HepG2 (cell line): ENCODE measurements around the gene SLCO2B1. TPM values are rescaled to one million over a fixed set of nuclear protein-coding genes. Genes with fewer than 3 reads are reported as not detected.

Source experiments
- CEBPG ChIP-seq: IDR thresholded peaks from 2 replicates; pipeline ENCODE4 v1.6.1; 2016
- CREBL2 ChIP-seq: sonication (generic); formaldehyde crosslinking; IDR thresholded peaks from 2 replicates; pipeline ENCODE4 v1.8.1; 2023; ENCODE audit warnings: missing genetic modification reagents, mild to moderate bottlenecking, borderline replicate concordance
- CSRNP1 ChIP-seq: sonication (generic); formaldehyde crosslinking; IDR thresholded peaks from 2 replicates; pipeline ENCODE4 v1.8.1; 2023; ENCODE audit warnings: mild to moderate bottlenecking, missing genetic modification reagents
- FOSL2 ChIP-seq: sonication (generic); formaldehyde crosslinking; IDR thresholded peaks from 2 replicates; pipeline ENCODE4 v1.4.0; 2020; ENCODE audit warnings: missing genetic modification reagents
- LBX2 ChIP-seq: sonication (generic); formaldehyde crosslinking; IDR thresholded peaks from 2 replicates; pipeline ENCODE4 v1.5.0; 2020; ENCODE audit warnings: missing genetic modification reagents, mild to moderate bottlenecking, borderline replicate concordance
- MIXL1 ChIP-seq: IDR thresholded peaks from 2 replicates; pipeline ENCODE4 v1.6.1; 2016
- PATZ1 ChIP-seq: sonication (generic); formaldehyde crosslinking; IDR thresholded peaks from 2 replicates; pipeline ENCODE4 v1.4.0; 2020; ENCODE audit warnings: missing genetic modification reagents
- POLR2G ChIP-seq: fragments of 200-400 bp; formaldehyde crosslinking; IDR thresholded peaks from 2 replicates; pipeline ENCODE4 v1.6.1; 2018; ENCODE audit warnings: mild to moderate bottlenecking, low read depth, low read length, moderate library complexity
- TRIM22 ChIP-seq: fragments of 450-650 bp; IDR thresholded peaks from 2 replicates; pipeline ENCODE4 v1.6.1; 2017
- ZBTB10 ChIP-seq: sonication (generic); formaldehyde crosslinking; IDR thresholded peaks from 2 replicates; pipeline ENCODE4 v1.4.0; 2020; ENCODE audit warnings: missing genetic modification reagents, borderline replicate concordance
- ZBTB42 ChIP-seq: sonication (generic); formaldehyde crosslinking; IDR thresholded peaks from 2 replicates; pipeline ENCODE4 v1.5.0; 2020; ENCODE audit warnings: mild to moderate bottlenecking, missing genetic modification reagents
- ZNF343 ChIP-seq: sonication (generic); formaldehyde crosslinking; IDR thresholded peaks from 2 replicates; pipeline ENCODE4 v1.4.0; 2020; ENCODE audit warnings: mild to moderate bottlenecking, missing genetic modification reagents
- ZNF572 ChIP-seq: sonication (generic); formaldehyde crosslinking; IDR thresholded peaks from 2 replicates; pipeline ENCODE4 v1.5.1; 2020; ENCODE audit warnings: mild to moderate bottlenecking, missing genetic modification reagents
- ZNF704 ChIP-seq: sonication (generic); formaldehyde crosslinking; IDR thresholded peaks from 2 replicates; pipeline ENCODE4 v1.8.1; 2023; ENCODE audit warnings: mild to moderate bottlenecking, inconsistent platforms, moderate library complexity, missing genetic modification reagents, borderline replicate concordance
- ZNF710 ChIP-seq: sonication (generic); formaldehyde crosslinking; IDR thresholded peaks from 2 replicates; pipeline ENCODE4 v1.5.0; 2020; ENCODE audit warnings: mild to moderate bottlenecking, missing genetic modification reagents, borderline replicate concordance
- ZNF737 ChIP-seq: sonication (generic); formaldehyde crosslinking; IDR thresholded peaks from 2 replicates; pipeline ENCODE4 v1.5.0; 2020; ENCODE audit warnings: missing genetic modification reagents, mild to moderate bottlenecking, borderline replicate concordance
- polyA plus RNA-seq, 8 experiments: library from polyadenylated mRNA; depleted of rRNA in 3 of 8; stranded (reverse) in 7 of 8; unstranded in 1 of 8; fragments of >200 nt; fragmentation: Illumina TruSeq in 4 of 8; extraction: Trizol in 4 of 8; gene quantifications; 2 replicates each; pipeline versions ENCODE4 v1.2.1 to v1.2.3, GENCODE V29; 2011 to 2016; ENCODE audit warnings: low read depth in 4 of 8, missing spikeins in 1 of 8, mixed read lengths in 1 of 8; ENCODE audit not compliant: insufficient read depth in 1 of 8
- total RNA-seq, 5 experiments: library from RNA; depleted of rRNA; stranded (reverse); fragments of >200 nt; fragmentation: Illumina TruSeq; extraction: Trizol; gene quantifications; 2 replicates each; pipeline ENCODE4 v1.2.3, GENCODE V29; 2016; ENCODE audit warnings: low read depth in 1 of 5

The SLCO2B1 gene
- total and polyA plus RNA-seq, 2 of the 13 experiments (the other 11 are each of a cell fraction or from before 2014, with no cell fraction given), result 15.3 to 19.8 TPM

- TF ChIP-seq CSRNP1 (CRISPR knock-in tag) (no peak), FOSL2 (CRISPR knock-in tag) (peak; percentile 50), ZBTB10 (no peak), ZNF572 (no peak), ZNF704 (CRISPR knock-in tag) (no peak), CREBL2 (CRISPR knock-in tag) (no peak), LBX2 (CRISPR knock-in tag) (no peak), ZNF710 (CRISPR knock-in tag) (no peak; the same call in 1 of the 2 replicates), TRIM22 (no peak), POLR2G (peak; percentile 27; the same call in 1 of the 2 replicates), CEBPG (CRISPR knock-in tag) (peak; percentile 84), ZBTB42 (CRISPR knock-in tag) (no peak), PATZ1 (CRISPR knock-in tag) (peak; percentile 87), ZNF343 (CRISPR knock-in tag) (no peak), ZNF737 (CRISPR knock-in tag) (no peak), MIXL1 (CRISPR knock-in tag) (no peak)
These were observed 53.2 kb downstream of the SLCO2B1 start (continued) for GRCh38 chr11:75204012-75204674.
